WTC11 (cell line): ENCODE measurements around the gene NKIRAS2. TPM values are rescaled to one million over a fixed set of nuclear protein-coding genes. Genes with fewer than 3 reads are reported as not detected.
A peak's percentile ranks its signal among the peaks of the same experiment; 100 is the strongest.

Experiments
- ATAC-seq: fragments of 200-7000 bp; cut with Tn5 transposase; 2 replicates; pipeline ENCODE4 v1.10.0; 2021; ENCODE audit warnings: mild to moderate bottlenecking, moderate library complexity
- CTCF ChIA-PET: fragments of 300-600 bp; sonication (Branson Sonifier 250); formaldehyde crosslinking; loops from one replicate; lab custom pipeline; 2021; ENCODE audit warnings: antibody characterized with exemption; lab: Charles Lee
- POLR2A ChIA-PET: fragments of 350-600 bp; sonication (Branson Sonifier 250); formaldehyde crosslinking; loops from one replicate; lab custom pipeline; 2021; ENCODE audit warnings: antibody characterized with exemption; lab: Charles Lee
- DNase-seq: peaks from one replicate; pipeline ENCODE4 v3.0.0; 2021; ENCODE audit warnings: low spot score
- H3K27ac Mint-ChIP-seq: 2 replicates; pipeline ENCODE4 v1.8.0; 2021; ENCODE audit warnings: mixed read lengths
- H3K27me3 Mint-ChIP-seq: 2 replicates; pipeline ENCODE4 v1.8.0; 2021; ENCODE audit warnings: low read depth, mild to moderate bottlenecking, moderate library complexity, mixed read lengths
- H3K36me3 Mint-ChIP-seq: 2 replicates; pipeline ENCODE4 v1.8.0; 2021; ENCODE audit warnings: mixed read lengths
- H3K4me1 Mint-ChIP-seq: 2 replicates; pipeline ENCODE4 v1.8.0; 2022; ENCODE audit warnings: mixed read lengths
- H3K4me3 Mint-ChIP-seq: 2 replicates; pipeline ENCODE4 v1.8.0; 2021; ENCODE audit warnings: mild to moderate bottlenecking, moderate library complexity, mixed read lengths
- H3K9me3 Mint-ChIP-seq: 2 replicates; pipeline ENCODE4 v1.8.0; 2021; ENCODE audit warnings: mixed read lengths
- ARID4B ChIP-seq: sonication (generic); formaldehyde crosslinking; IDR thresholded peaks from 2 replicates; pipeline ENCODE4 v1.8.0; 2023; ENCODE audit warnings: missing genetic modification reagents, mild to moderate bottlenecking, borderline replicate concordance
- ATF3 ChIP-seq: sonication (generic); formaldehyde crosslinking; conservative IDR thresholded peaks from 2 replicates; pipeline ENCODE4 v1.8.1; 2022; ENCODE audit warnings: mild to moderate bottlenecking, missing genetic modification reagents
- EMX1 ChIP-seq: fragments of 250-450 bp; sonication (Bioruptor Pico); IDR thresholded peaks from 2 replicates; pipeline ENCODE4 v1.8.0; 2021; ENCODE audit warnings: mild to moderate bottlenecking
- GABPB1 ChIP-seq: sonication (generic); formaldehyde crosslinking; IDR thresholded peaks from 2 replicates; pipeline ENCODE4 v1.8.1; 2023; ENCODE audit warnings: mild to moderate bottlenecking, missing genetic modification reagents
- GTF2I ChIP-seq: fragments of 250-450 bp; sonication (Bioruptor Pico); conservative IDR thresholded peaks from 2 replicates; pipeline ENCODE4 v1.4.0; 2021; ENCODE audit warnings: mild to moderate bottlenecking
- HMGXB4 ChIP-seq: sonication (generic); formaldehyde crosslinking; IDR thresholded peaks from 2 replicates; pipeline ENCODE4 v1.8.1; 2023; ENCODE audit warnings: mild to moderate bottlenecking, moderate library complexity, missing genetic modification reagents
- JUN ChIP-seq: sonication (generic); formaldehyde crosslinking; IDR thresholded peaks from 2 replicates; pipeline ENCODE4 v1.8.0; 2023; ENCODE audit warnings: mild to moderate bottlenecking, missing genetic modification reagents
- NFATC4 ChIP-seq: fragments of 250-450 bp; sonication (Bioruptor Pico); IDR thresholded peaks from 2 replicates; pipeline ENCODE4 v1.9.0; 2021; ENCODE audit warnings: mild to moderate bottlenecking
- NR1H2 ChIP-seq: sonication (generic); formaldehyde crosslinking; IDR thresholded peaks from 2 replicates; pipeline ENCODE4 v1.9.0; 2021; ENCODE audit warnings: mild to moderate bottlenecking, moderate library complexity, missing genetic modification reagents
- STAT6 ChIP-seq: sonication (generic); formaldehyde crosslinking; conservative IDR thresholded peaks from 2 replicates; pipeline ENCODE4 v1.8.1; 2023; ENCODE audit warnings: mild to moderate bottlenecking, low read depth, missing genetic modification reagents, moderate library complexity
- TEAD1 ChIP-seq: sonication (generic); formaldehyde crosslinking; IDR thresholded peaks from 2 replicates; pipeline ENCODE4 v1.8.0; 2022; ENCODE audit warnings: mild to moderate bottlenecking, missing genetic modification reagents
- ZBTB21 ChIP-seq: sonication (generic); formaldehyde crosslinking; IDR thresholded peaks from 2 replicates; pipeline ENCODE4 v1.8.1; 2023; ENCODE audit warnings: mild to moderate bottlenecking, missing genetic modification reagents, borderline replicate concordance
- ZNF532 ChIP-seq: fragments of 250-450 bp; sonication (Bioruptor Pico); IDR thresholded peaks from 2 replicates; pipeline ENCODE4 v1.9.0; 2021; ENCODE audit warnings: mild to moderate bottlenecking, borderline replicate concordance
- total RNA-seq: library from RNA; stranded (reverse); gene quantifications from 3 replicates; pipeline ENCODE4 v1.2.3, GENCODE V29; 2021

NKIRAS2 gene
- total RNA-seq, 1 experiment from 2014 or later: 36.1 TPM

GRCh38 chr17:42042598-42043319 lies 22.9 kb downstream of the NKIRAS2 start (continued):
- no peak for TF ChIP-seq EMX1
- TF ChIP-seq JUN (CRISPR knock-in tag): no peak
- no peak for TF ChIP-seq ARID4B (CRISPR knock-in tag)

GRCh38 chr17:42045719-42046118 lies 25.8 kb downstream of the NKIRAS2 start:
- Mint-ChIP-seq H3K27ac (peak overlapping the region; percentile 83), H3K4me3 (no peak overlapping the region), H3K4me1 (peaks cover under 1% of the 10 kb centered on the region), H3K27me3 (peaks cover 4% of the 10 kb centered on the region; the same call in 1 of the 2 replicates), H3K9me3 (no peaks in the 10 kb centered on the region), H3K36me3 (no peaks in the 10 kb centered on the region)
- ChIA-PET POLR2A (no interaction called here), CTCF (interaction anchor here (1.3 to 3.5 kb wide), 3 partner anchors 17 to 56 kb away, joined by 3 to 20 read pairs (median 8); no protein-coding TSS in a partner anchor)
- TF ChIP-seq ATF3 (CRISPR knock-in tag) (no peak), STAT6 (CRISPR knock-in tag) (no peak), NR1H2 (CRISPR knock-in tag) (no peak), GTF2I (no peak), GABPB1 (CRISPR knock-in tag) (no peak), TEAD1 (CRISPR knock-in tag) (no peak), ZBTB21 (CRISPR knock-in tag) (no peak), HMGXB4 (CRISPR knock-in tag) (no peak), NFATC4 (CRISPR knock-in tag) (no peak), ZNF532 (CRISPR knock-in tag) (no peak)
- ATAC-seq: no peak
- no peak for DNase-seq
